H9 (cell line): ENCODE data around the gene FAM200C. TPM values are rescaled to one million over a fixed set of nuclear protein-coding genes. Genes with fewer than 3 reads are reported as not detected.

Experiments
- DNase-seq: peaks from one replicate; pipeline ENCODE4 v3.0.0-alpha.2; 2017
- H2AFZ ChIP-seq: one replicate; pipeline ENCODE4 v1.6.1; 2013; ENCODE audit warnings: mild to moderate bottlenecking, low read length, control low read depth, moderate library complexity
- H2AK5ac ChIP-seq: 2 replicates; pipeline ENCODE4 v1.6.1; 2013; ENCODE audit warnings: low read length, control low read depth, mixed read lengths; ENCODE audit not compliant: insufficient read length
- H2BK120ac ChIP-seq: one replicate; pipeline ENCODE4 v1.6.1; 2013; ENCODE audit warnings: low read depth, mild to moderate bottlenecking, low read length, control low read depth, inconsistent platforms; ENCODE audit not compliant: poor library complexity, severe bottlenecking
- H2BK12ac ChIP-seq: 2 replicates; pipeline ENCODE4 v1.6.1; 2013; ENCODE audit warnings: low read length, control low read depth, mixed read lengths, low read depth; ENCODE audit not compliant: insufficient read length
- H2BK15ac ChIP-seq: 2 replicates; pipeline ENCODE4 v1.6.1; 2013; ENCODE audit warnings: low read depth, low read length, control low read depth
- H2BK20ac ChIP-seq: one replicate; pipeline ENCODE4 v1.6.1; 2013; ENCODE audit warnings: low read depth, mild to moderate bottlenecking, low read length, control low read depth, inconsistent platforms; ENCODE audit not compliant: poor library complexity, severe bottlenecking
- H2BK5ac ChIP-seq: 2 replicates; pipeline ENCODE4 v1.6.1; 2013; ENCODE audit warnings: low read length, control low read depth, mixed read lengths; ENCODE audit not compliant: insufficient read length
- H3K14ac ChIP-seq: 2 replicates; pipeline ENCODE4 v1.6.1; 2013; ENCODE audit warnings: low read length, control low read depth; ENCODE audit not compliant: insufficient read depth
- H3K18ac ChIP-seq: 2 replicates; pipeline ENCODE4 v1.6.1; 2013; ENCODE audit warnings: low read depth, mild to moderate bottlenecking, mixed read lengths, low read length, control low read depth; ENCODE audit not compliant: insufficient read length
- H3K23ac ChIP-seq: 2 replicates; pipeline ENCODE4 v1.6.1; 2013; ENCODE audit warnings: low read length, control low read depth, mixed read lengths, low read depth; ENCODE audit not compliant: insufficient read length
- H3K23me2 ChIP-seq: 2 replicates; pipeline ENCODE4 v1.6.1; 2013; ENCODE audit warnings: low read depth, mild to moderate bottlenecking, mixed read lengths, low read length, control low read depth; ENCODE audit not compliant: insufficient read length, poor library complexity, severe bottlenecking
- H3K27ac ChIP-seq: 2 replicates; pipeline ENCODE4 v1.5.1; 2013; ENCODE audit warnings: low read length, control low read depth, mixed read lengths, low read depth; ENCODE audit not compliant: insufficient read length
- H3K27me3 ChIP-seq: 2 replicates; pipeline ENCODE4 v1.6.1; 2013; ENCODE audit warnings: low read length, control low read depth, inconsistent platforms; ENCODE audit not compliant: insufficient read depth
- H3K4ac ChIP-seq: 2 replicates; pipeline ENCODE4 v1.6.1; 2013; ENCODE audit warnings: low read depth, mild to moderate bottlenecking, control low read depth, inconsistent platforms, low read length, moderate library complexity
- H3K4me1 ChIP-seq: 2 replicates; pipeline ENCODE4 v1.6.1; 2013; ENCODE audit warnings: low read length, control low read depth, inconsistent platforms; ENCODE audit not compliant: insufficient read depth
- H3K4me2 ChIP-seq: 2 replicates; pipeline ENCODE4 v1.6.1; 2013; ENCODE audit warnings: low read length, control low read depth, mixed read lengths; ENCODE audit not compliant: insufficient read length, insufficient read depth
- H3K56ac ChIP-seq: 2 replicates; pipeline ENCODE4 v1.6.1; 2013; ENCODE audit warnings: low read depth, mild to moderate bottlenecking, mixed read lengths, low read length, control low read depth; ENCODE audit not compliant: insufficient read length
- H3K79me1 ChIP-seq: 2 replicates; pipeline ENCODE4 v1.6.1; 2013; ENCODE audit warnings: low read depth, mild to moderate bottlenecking, moderate library complexity, low read length, control low read depth, inconsistent platforms; ENCODE audit not compliant: insufficient read depth, poor library complexity, severe bottlenecking
- H3K79me2 ChIP-seq: 2 replicates; pipeline ENCODE4 v1.6.1; 2013; ENCODE audit warnings: low read length, control low read depth, inconsistent platforms; ENCODE audit not compliant: insufficient read depth
- H3K9ac ChIP-seq: 2 replicates; pipeline ENCODE4 v1.6.1; 2013; ENCODE audit warnings: low read length, control low read depth, mixed read lengths; ENCODE audit not compliant: insufficient read length; ENCODE audit errors: extremely low read depth
- H3K9me3 ChIP-seq: one replicate; pipeline ENCODE4 v1.6.1; 2013; ENCODE audit warnings: low read depth, low read length, inconsistent platforms; ENCODE audit not compliant: control insufficient read depth
- H3T11ph ChIP-seq: one replicate; pipeline ENCODE4 v1.6.1; 2013; ENCODE audit warnings: mild to moderate bottlenecking, low read length, control low read depth, inconsistent platforms
- H4K20me1 ChIP-seq: one replicate; pipeline ENCODE4 v1.6.1; 2013; ENCODE audit not compliant: control insufficient read depth, insufficient read length, insufficient read depth
- H4K5ac ChIP-seq: 2 replicates; pipeline ENCODE4 v1.6.1; 2013; ENCODE audit warnings: low read depth, mild to moderate bottlenecking, mixed read lengths, low read length, control low read depth; ENCODE audit not compliant: insufficient read length
- H4K8ac ChIP-seq: replicated peaks from 2 replicates; pipeline ENCODE4 v1.6.1; 2013; ENCODE audit warnings: low read length, control low read depth, mixed read lengths, low read depth; ENCODE audit not compliant: insufficient read length
- H4K91ac ChIP-seq: 2 replicates; pipeline ENCODE4 v1.6.1; 2013; ENCODE audit warnings: low read depth, mild to moderate bottlenecking, moderate library complexity, mixed read lengths, low read length, control low read depth; ENCODE audit not compliant: insufficient read length
- H3K27ac Mint-ChIP-seq, 3 experiments: 2 replicates in 2 of 3; 3 replicates in 1 of 3; pipeline ENCODE4 v1.8.0; 2020 to 2021; ENCODE audit warnings: mixed read lengths in 3 of 3, mild to moderate bottlenecking in 1 of 3, moderate library complexity in 1 of 3
- H3K27me3 Mint-ChIP-seq: 2 replicates; pipeline ENCODE4 v1.8.0; 2021; ENCODE audit warnings: low read depth, mild to moderate bottlenecking, moderate library complexity, mixed read lengths
- H3K36me3 Mint-ChIP-seq, 3 experiments: 2 replicates in 2 of 3; 3 replicates in 1 of 3; pipeline ENCODE4 v1.8.0; 2020 to 2021; ENCODE audit warnings: low read depth in 3 of 3, mixed read lengths in 3 of 3; ENCODE audit not compliant: insufficient read depth in 1 of 3
- H3K4me1 Mint-ChIP-seq, 2 experiments: 2 replicates each; pipeline ENCODE4 v1.8.0; 2020; ENCODE audit warnings: mixed read lengths in 2 of 2
- H3K4me3 Mint-ChIP-seq, 2 experiments: 2 replicates in 1 of 2; 3 replicates in 1 of 2; pipeline ENCODE4 v1.8.0; 2020 to 2021; ENCODE audit warnings: mild to moderate bottlenecking in 2 of 2, mixed read lengths in 2 of 2, moderate library complexity in 1 of 2
- H3K9me3 Mint-ChIP-seq, 2 experiments: 2 replicates in 1 of 2; 3 replicates in 1 of 2; pipeline ENCODE4 v1.8.0; 2020; ENCODE audit warnings: mild to moderate bottlenecking in 2 of 2, mixed read lengths in 2 of 2, moderate library complexity in 1 of 2
- CTCF ChIP-seq: fragments of 200-600 bp; sonication (generic); conservative IDR thresholded peaks from 3 replicates; pipeline ENCODE4 v1.8.0; 2021; ENCODE audit warnings: antibody characterized with exemption, mild to moderate bottlenecking
- WGBS: extraction: QIAGEN DNeasy Blood & Tissue Kit; methylation state at CpG from one replicate; pipeline ENCODE4 v1.1.7; 2013; ENCODE audit warnings: missing lambda C conversion rate, low lambda C conversion rate, mixed read lengths; ENCODE audit not compliant: insufficient read length; ENCODE audit errors: extremely low coverage; 5-methylcytosine and 5-hydroxymethylcytosine counted together
- total RNA-seq: library from RNA; stranded (reverse); gene quantifications from 2 replicates; pipeline ENCODE4 v1.2.1, GENCODE V29; 2021

The FAM200C gene
- total RNA-seq, 1 experiment from 2014 or later, result 4.3 TPM

GRCh38 chr5:160439205-160439600 lies 39.3 kb upstream of the FAM200C start:
- no CpG with 5 or more reads among the region's 11 CpGs for WGBS
- Mint-ChIP-seq H3K27me3 (peaks cover 5% of the 10 kb centered on the region), H3K9me3 (no peaks in the 10 kb centered on the region), H3K4me3 (peak overlapping the region in 1 of 2 experiments; percentile 64; a peak in 2 of 5 replicates), H3K4me1 (peaks cover 20 to 22% of the 10 kb centered on the region in 2 experiments), H3K27ac (no peak overlapping the region), H3K36me3 (no peaks in the 10 kb centered on the region)
- Histone ChIP-seq H3K79me1 (no peaks in the 10 kb centered on the region), H2BK15ac (no peak overlapping the region), H4K8ac (no peak overlapping the region), H3K56ac (no peak overlapping the region), H2BK20ac (no peak overlapping the region), H3K9ac (no peak overlapping the region), H3T11ph (no peak overlapping the region), H2BK5ac (no peak overlapping the region), H3K27ac (no peak overlapping the region), H3K4me2 (peak overlapping the region; percentile 57), H3K27me3 (no peaks in the 10 kb centered on the region), H4K91ac (no peak overlapping the region), H4K5ac (no peak overlapping the region), H3K79me2 (no peaks in the 10 kb centered on the region), H4K20me1 (no peaks in the 10 kb centered on the region), H3K4me1 (no peaks in the 10 kb centered on the region; the same call in 1 of the 2 replicates), H2AFZ (peak overlapping the region; percentile 66), H2BK120ac (no peak overlapping the region), H3K9me3 (no peaks in the 10 kb centered on the region), H3K14ac (no peak overlapping the region), H3K4ac (no peak overlapping the region), H2AK5ac (no peak overlapping the region), H3K18ac (no peak overlapping the region), H3K23ac (no peak overlapping the region), H3K23me2 (no peaks in the 10 kb centered on the region), H2BK12ac (no peak overlapping the region)
- DNase-seq, result peak; percentile 91
- peak; percentile 94 for TF ChIP-seq CTCF
